ENCODE data around the gene SUCLG2.

SUCLG2 gene

DNA sequence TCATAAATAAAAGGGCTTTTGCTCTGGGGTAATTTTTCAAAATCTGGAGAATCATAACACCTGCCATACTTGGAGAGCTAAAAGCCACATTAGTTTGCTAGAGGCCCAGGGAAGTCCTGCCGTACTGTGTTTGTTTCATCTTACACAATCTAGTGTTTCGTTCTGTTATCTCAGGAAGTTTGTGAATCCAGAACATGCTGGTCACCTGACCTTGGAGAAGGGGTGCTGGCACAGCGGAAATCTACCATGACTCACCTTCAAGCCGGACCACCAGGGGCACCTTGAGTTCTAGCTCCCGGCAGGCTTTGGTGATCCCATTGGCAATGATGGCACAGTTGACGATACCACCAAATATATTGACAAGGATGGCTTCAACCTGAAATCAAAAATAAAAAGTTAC, 253.9 kb downstream of the SUCLG2 start:
- Histone ChIP-seq H3K27me3 (replicated peaks; ENCODE audit: insufficient read depth, low read length) (no peaks in the 10 kb centered on the region), H3K79me2 (ENCODE audit: low read length) (no peaks in the 10 kb centered on the region), H3K27ac (ENCODE audit: low read length) (no peak overlapping the region), H3K9me2 (replicated peaks; ENCODE audit: insufficient read depth, low read length) (no peaks in the 10 kb centered on the region), H3F3A (ENCODE audit: insufficient read depth, low read length) (no peaks in the 10 kb centered on the region), H2AFZ (ENCODE audit: low read length) (no peak overlapping the region), H3K4me2 (ENCODE audit: low read depth, low read length) (no peak overlapping the region), H3K36me3 (replicated peaks; ENCODE audit: insufficient read depth, low read length) (no peaks in the 10 kb centered on the region), H3K4me3 (ENCODE audit: low read length) (no peak overlapping the region), H3K4me1 (ENCODE audit: low read length) (no peaks in the 10 kb centered on the region), H3K9ac (ENCODE audit: low read length) (no peak overlapping the region), H3K9me3 (replicated peaks; ENCODE audit: insufficient read depth, low read length) (no peaks in the 10 kb centered on the region), H4K20me1 (ENCODE audit: insufficient read depth, low read length) (no peaks in the 10 kb centered on the region)
- no peak for DNase-seq
- TF ChIP-seq EZH2 (optimal IDR thresholded peaks at IDR 0.05; ENCODE audit: low read depth, low read length) (no peak), EZH2phosphoT487 (IDR thresholded peaks at IDR 0.05; ENCODE audit: low read length) (no peak)
- TF ChIP-seq, protein P1, sequence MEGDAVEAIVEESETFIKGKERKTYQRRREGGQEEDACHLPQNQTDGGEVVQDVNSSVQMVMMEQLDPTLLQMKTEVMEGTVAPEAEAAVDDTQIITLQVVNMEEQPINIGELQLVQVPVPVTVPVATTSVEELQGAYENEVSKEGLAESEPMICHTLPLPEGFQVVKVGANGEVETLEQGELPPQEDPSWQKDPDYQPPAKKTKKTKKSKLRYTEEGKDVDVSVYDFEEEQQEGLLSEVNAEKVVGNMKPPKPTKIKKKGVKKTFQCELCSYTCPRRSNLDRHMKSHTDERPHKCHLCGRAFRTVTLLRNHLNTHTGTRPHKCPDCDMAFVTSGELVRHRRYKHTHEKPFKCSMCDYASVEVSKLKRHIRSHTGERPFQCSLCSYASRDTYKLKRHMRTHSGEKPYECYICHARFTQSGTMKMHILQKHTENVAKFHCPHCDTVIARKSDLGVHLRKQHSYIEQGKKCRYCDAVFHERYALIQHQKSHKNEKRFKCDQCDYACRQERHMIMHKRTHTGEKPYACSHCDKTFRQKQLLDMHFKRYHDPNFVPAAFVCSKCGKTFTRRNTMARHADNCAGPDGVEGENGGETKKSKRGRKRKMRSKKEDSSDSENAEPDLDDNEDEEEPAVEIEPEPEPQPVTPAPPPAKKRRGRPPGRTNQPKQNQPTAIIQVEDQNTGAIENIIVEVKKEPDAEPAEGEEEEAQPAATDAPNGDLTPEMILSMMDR (IDR thresholded peaks at IDR 0.05; ENCODE audit: low read length), result no peak

DNA sequence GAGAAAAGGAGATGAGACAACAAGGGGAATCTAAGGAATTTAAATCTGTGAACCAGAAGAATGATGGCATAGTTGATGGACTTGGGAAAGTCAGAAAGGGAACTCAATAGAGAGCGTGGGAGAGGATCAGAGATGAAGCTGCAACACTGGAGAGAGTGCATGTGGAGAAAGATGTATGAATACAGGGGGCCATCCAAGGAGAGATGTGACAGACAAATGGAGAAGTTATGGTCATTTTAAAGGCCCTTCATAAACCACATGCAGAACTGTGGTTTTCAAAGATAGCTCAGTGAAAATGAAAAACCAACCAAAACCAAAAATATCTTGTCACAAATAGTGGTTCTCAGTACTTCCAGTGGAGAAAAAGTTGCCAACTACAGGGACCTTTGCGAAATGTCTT, 265.2 kb downstream of the SUCLG2 start:
- H3F3A ChIP-seq (ENCODE audit: insufficient read depth, low read length), result peaks cover 14% of the 10 kb centered on the region
- H3K79me2 ChIP-seq (ENCODE audit: low read length), result no peaks in the 10 kb centered on the region
- peaks cover 26% of the 10 kb centered on the region for H3K4me1 ChIP-seq (ENCODE audit: low read length)
- no peak overlapping the region for H3K9ac ChIP-seq (ENCODE audit: low read length)
- H3K36me3 ChIP-seq (replicated peaks; ENCODE audit: insufficient read depth, low read length), result no peaks in the 10 kb centered on the region
- no peak overlapping the region for H3K4me3 ChIP-seq (ENCODE audit: low read length)
- no peaks in the 10 kb centered on the region for H3K9me3 ChIP-seq (replicated peaks; ENCODE audit: insufficient read depth, low read length)
- H3K4me2 ChIP-seq (ENCODE audit: low read depth, low read length), result peak overlapping the region; percentile 32
- DNase-seq, result peak; percentile 57
- peak overlapping the region; percentile 16; the same call in 1 of the 2 replicates for H3K27ac ChIP-seq (ENCODE audit: low read length)
- no peaks in the 10 kb centered on the region for H3K27me3 ChIP-seq (replicated peaks; ENCODE audit: insufficient read depth, low read length)
- no peaks in the 10 kb centered on the region for H4K20me1 ChIP-seq (ENCODE audit: insufficient read depth, low read length)
- TF ChIP-seq EZH2phosphoT487 (IDR thresholded peaks at IDR 0.05; ENCODE audit: low read length), result no peak
- no peak for TF ChIP-seq EZH2 (optimal IDR thresholded peaks at IDR 0.05; ENCODE audit: low read depth, low read length)
- TF ChIP-seq, protein P1 (IDR thresholded peaks at IDR 0.05; ENCODE audit: low read length), result no peak
- no peak overlapping the region for H2AFZ ChIP-seq (ENCODE audit: low read length)
- no peaks in the 10 kb centered on the region for H3K9me2 ChIP-seq (replicated peaks; ENCODE audit: insufficient read depth, low read length)

DNA sequence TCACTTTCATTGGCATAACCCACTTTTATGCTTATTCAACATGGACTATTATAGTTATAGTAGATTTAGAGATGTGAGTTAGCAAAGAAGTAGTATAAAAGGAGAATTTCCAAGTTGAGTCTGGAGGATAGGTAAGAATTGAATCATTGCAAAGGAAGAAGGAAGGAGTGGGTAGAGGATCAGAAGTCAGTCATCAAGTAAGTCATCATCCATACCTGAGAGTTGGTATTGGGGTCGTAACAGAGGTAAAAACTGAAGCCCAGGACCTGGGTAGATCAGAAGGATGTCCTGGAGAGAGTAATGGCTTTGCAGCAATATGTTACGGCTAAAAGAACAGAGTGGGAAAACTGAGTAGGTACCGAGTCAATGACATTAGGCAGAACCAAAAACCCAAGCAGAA, 265.7 kb downstream of the SUCLG2 start:
- no peaks in the 10 kb centered on the region for H3K36me3 ChIP-seq (replicated peaks; ENCODE audit: insufficient read depth, low read length)
- H4K20me1 ChIP-seq (ENCODE audit: insufficient read depth, low read length), result no peaks in the 10 kb centered on the region
- H3K9ac ChIP-seq (ENCODE audit: low read length), result no peak overlapping the region
- no peak overlapping the region; the same call in 1 of the 2 replicates for H3K27ac ChIP-seq (ENCODE audit: low read length)
- peaks cover 14% of the 10 kb centered on the region for H3F3A ChIP-seq (ENCODE audit: insufficient read depth, low read length)
- H3K4me2 ChIP-seq (ENCODE audit: low read depth, low read length), result peak overlapping the region; percentile 32
- no peaks in the 10 kb centered on the region for H3K79me2 ChIP-seq (ENCODE audit: low read length)
- no peaks in the 10 kb centered on the region for H3K27me3 ChIP-seq (replicated peaks; ENCODE audit: insufficient read depth, low read length)
- H3K4me1 ChIP-seq (ENCODE audit: low read length), result peaks cover 26% of the 10 kb centered on the region
- H3K9me3 ChIP-seq (replicated peaks; ENCODE audit: insufficient read depth, low read length), result no peaks in the 10 kb centered on the region
- no peak for DNase-seq
- no peak overlapping the region for H3K4me3 ChIP-seq (ENCODE audit: low read length)
- TF ChIP-seq EZH2phosphoT487 (IDR thresholded peaks at IDR 0.05; ENCODE audit: low read length) (no peak), EZH2 (optimal IDR thresholded peaks at IDR 0.05; ENCODE audit: low read depth, low read length) (no peak)
- TF ChIP-seq, protein P1 (IDR thresholded peaks at IDR 0.05; ENCODE audit: low read length), result no peak
- H2AFZ ChIP-seq (ENCODE audit: low read length), result no peak overlapping the region
- H3K9me2 ChIP-seq (replicated peaks; ENCODE audit: insufficient read depth, low read length), result no peaks in the 10 kb centered on the region

Data from MM.1S (cell line).